ENCODE measurements around the gene RXFP3.
"Not testable (repeated sequence)": the region's sequence is repeated elsewhere in the genome, so short reads cannot be mapped to it uniquely, and the experiment has no call there.

Gene RXFP3

DNA sequence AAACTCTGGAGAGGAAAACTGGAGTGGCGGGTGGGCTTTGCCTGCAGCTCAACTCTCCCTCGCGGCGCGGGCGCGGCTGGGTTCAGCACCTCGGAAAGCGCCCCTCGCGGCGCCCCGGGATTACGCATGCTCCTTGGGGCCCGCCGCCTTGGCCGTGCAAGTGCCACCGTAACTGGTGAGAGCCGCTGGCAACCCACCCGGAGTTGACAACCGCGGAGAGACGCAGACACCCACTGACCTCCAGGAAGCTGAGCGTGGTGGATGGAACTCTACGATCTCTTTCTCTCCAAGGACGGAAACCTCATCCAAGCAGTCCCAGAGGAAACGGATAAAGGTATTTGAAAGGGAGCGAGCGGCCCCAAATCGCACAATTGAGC is 194 bp upstream of the RXFP3 start:
- DNase-seq (ENCODE audit: low read depth) = no peak

DNA sequence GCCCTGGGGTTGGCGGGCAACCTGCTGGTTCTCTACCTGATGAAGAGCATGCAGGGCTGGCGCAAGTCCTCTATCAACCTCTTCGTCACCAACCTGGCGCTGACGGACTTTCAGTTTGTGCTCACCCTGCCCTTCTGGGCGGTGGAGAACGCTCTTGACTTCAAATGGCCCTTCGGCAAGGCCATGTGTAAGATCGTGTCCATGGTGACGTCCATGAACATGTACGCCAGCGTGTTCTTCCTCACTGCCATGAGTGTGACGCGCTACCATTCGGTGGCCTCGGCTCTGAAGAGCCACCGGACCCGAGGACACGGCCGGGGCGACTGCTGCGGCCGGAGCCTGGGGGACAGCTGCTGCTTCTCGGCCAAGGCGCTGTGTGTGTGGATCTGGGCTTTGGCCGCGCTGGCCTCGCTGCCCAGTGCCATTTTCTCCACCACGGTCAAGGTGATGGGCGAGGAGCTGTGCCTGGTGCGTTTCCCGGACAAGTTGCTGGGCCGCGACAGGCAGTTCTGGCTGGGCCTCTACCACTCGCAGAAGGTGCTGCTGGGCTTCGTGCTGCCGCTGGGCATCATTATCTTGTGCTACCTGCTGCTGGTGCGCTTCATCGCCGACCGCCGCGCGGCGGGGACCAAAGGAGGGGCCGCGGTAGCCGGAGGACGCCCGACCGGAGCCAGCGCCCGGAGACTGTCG is 976 bp downstream of the RXFP3 start:
- no peak for DNase-seq (ENCODE audit: low read depth)

DNA sequence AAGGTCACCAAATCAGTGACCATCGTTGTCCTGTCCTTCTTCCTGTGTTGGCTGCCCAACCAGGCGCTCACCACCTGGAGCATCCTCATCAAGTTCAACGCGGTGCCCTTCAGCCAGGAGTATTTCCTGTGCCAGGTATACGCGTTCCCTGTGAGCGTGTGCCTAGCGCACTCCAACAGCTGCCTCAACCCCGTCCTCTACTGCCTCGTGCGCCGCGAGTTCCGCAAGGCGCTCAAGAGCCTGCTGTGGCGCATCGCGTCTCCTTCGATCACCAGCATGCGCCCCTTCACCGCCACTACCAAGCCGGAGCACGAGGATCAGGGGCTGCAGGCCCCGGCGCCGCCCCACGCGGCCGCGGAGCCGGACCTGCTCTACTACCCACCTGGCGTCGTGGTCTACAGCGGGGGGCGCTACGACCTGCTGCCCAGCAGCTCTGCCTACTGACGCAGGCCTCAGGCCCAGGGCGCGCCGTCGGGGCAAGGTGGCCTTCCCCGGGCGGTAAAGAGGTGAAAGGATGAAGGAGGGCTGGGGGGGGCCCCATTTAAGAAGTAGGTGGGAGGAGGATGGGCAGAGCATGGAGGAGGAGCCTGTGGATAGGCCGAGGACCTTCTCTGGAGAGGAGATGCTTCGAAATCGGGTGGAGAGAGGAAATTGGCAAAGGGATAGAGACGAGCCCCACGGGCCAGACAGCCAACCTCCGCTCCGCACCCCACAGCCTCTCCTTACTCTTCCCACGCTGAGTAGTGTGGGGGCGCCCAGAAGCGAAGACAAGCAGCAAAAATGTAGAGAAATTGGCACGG is 1.7 kb downstream of the RXFP3 start:
- DNase-seq (ENCODE audit: low read depth) = no peak

DNA sequence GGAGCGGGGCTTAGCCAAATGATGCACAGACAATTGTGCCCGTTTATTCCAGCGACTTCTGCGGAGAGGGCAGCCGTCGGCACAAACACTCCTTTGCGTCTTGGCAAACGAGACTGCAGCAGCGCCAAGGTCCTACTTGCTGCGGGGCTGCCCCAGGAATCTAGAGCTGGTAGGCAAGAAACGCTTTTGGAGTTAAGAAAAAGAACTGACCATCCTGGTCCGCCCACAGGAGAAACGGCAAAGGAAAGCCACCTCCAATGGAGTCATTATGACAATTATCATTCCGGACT is 2.3 kb downstream of the RXFP3 start:
- DNase-seq (ENCODE audit: low read depth) = no peak

DNA sequence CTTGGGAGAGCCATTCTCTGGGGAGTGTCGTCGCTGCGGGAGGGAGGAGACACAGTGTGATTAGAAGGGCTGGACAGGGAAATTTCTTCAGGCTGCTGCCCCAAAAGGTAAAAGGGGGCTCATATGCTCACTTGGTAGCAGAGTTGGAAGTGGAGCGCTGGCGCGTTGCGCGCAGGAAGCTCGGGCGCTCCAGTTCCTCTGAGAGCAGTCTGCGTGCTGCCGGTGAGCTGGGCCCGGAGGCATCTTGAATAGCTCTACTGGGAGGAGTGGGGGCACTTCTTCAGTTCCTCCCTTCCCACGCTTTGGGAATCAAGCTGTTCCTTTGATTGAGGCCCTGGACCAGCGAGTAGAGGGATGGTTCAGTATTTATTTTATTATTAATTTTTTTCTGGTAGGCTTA is 2.7 kb downstream of the RXFP3 start:
- DNase-seq (ENCODE audit: low read depth) = no peak

DNA sequence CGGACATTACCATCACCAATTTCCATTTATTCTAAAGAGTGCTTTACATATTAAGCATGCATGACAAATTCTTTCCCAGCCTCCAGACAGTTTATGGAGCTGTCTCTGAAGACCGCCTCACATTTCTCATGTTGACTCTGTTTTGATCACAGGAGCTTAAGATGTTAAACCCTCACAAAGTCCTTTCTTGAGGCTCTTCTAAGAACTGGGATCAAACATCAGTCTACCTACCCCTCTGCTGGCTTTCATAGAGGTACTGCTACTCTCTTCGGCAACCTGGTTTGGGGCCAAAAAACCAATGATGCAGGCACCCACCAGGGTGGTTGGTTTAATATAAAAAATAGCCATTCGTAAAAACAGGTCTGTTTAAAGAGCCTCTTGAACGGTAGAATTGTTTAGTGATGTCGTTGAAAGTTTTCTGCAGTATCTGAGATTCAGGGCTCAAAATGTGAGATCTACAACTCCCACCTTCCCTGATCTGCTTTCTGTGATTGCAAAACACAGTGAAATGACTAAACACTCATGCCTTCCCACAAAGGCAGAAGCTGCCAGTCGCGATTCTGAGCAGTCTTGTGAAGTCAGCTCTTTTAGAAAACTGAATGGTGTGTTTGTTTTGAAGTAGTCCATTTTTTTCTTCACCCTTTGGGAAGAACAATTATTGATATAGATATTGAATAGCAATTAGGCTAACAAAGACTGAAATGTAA is 3.5 kb downstream of the RXFP3 start:
- no peak for DNase-seq (ENCODE audit: low read depth)

DNA sequence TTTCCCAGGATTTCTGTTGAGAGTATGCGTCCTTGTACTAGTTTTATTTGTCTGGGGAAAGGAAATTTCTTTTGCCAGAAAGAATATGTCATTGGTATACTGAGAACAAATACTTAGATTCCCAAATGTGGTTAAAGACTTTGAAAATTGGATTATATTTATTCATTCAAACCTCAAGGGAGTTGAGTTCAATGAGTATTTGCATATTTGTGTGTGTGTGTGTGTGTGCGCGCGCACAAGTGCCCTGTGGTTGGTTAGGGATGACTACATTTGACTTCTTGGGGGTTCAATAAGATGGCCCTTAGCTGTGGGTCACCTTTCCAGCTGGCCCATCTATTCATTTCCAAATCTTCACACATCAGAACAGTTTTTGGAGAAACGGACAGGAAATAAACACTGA is 4.9 kb downstream of the RXFP3 start:
- no peak for DNase-seq (ENCODE audit: low read depth)

DNA sequence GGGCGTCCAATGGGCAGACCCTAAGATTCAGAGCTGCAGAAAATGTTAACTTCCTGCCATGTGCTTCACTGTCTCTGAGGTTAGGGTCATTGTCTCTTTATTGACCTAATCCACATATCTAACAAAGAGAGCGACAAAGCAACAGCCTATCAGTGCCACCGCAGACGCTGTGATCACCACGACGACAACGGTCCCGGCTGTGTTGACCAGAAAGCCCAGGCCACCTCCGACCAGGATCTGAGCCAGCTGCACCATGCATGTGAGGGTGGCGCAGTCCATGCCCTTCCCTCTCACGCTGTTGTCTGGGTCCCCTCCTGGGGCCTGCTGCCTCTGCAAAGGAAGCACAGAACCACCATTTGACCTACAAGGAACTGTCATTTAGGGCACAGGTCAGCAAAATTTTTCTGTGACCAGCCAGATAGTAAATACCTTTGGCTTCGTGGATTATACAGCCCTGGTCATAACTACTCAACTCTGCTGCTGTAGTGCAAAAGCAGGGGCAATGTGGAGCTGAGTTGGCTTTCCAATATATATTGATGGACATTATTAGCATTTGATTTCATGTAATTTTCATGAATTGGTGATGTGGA is 8.5 kb downstream of the RXFP3 start:
- DNase-seq (ENCODE audit: low read depth) = no peak

DNA sequence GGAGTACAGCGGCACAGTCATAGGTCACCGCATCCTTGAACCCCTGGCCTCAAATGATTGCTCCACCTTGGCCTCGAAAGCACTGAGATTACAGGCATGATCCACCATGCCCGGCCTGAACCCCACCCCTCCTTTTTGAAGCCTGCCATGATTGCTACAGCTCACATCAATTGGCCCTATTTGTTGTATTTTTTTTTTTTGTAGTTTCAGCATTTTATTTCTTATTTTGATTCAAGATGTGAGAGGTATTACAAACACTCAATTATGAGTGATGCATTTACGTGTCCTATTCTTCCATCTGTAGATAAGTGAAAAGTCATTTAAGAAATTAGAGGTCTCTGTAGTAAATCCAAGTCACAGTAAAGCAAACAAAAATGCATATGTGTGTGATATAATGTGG is 16.0 kb downstream of the RXFP3 start:
- DNase-seq (ENCODE audit: low read depth) = not testable (repeated sequence)

DNA sequence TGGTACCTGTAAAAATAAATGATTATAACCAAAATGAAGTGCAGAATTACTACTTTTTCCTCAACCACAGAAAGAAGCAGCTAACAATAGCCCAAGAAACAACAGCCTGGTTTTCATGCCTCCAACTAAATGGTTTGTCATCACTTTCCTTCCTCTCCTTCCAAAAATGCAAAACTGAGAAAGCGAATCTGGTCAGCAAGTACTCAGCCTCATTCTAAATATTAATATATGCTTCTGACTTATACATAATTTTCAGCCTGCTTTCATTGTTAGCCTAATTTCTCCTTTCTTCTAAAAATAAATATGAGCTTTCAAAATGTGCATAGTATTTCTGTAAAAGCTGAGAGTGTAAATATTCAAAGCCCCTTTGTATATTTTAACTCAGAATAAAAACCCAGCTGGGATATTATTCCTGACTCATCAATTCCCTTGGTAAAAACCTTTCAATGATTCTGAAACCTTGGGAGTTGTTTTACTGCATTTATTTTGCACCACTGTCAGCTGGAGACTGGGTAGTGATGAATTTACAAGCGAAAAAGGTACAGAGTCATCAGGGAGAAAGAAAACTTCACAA is 21.5 kb downstream of the RXFP3 start:
- DNase-seq (ENCODE audit: low read depth) = no peak

DNA sequence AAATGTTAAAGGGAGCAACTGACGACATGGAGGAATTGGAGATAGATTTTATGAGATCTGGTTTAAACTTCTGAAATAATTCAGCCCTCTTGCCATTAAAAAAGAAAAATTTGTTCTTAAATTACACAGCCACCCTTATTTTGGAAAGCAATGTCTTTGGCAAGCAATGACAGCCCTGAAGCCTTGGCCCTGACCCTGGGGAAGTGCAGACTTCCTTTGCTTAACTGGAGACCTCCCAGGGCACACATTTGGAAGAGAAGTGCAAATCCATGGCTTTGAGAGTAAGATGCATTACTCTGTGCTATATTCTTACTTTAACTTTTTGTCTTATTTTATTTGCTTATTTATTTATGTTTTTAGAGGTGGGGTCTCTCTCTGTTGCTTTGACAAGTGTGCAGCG is 22.0 kb downstream of the RXFP3 start:
- DNase-seq (ENCODE audit: low read depth) = no peak

DNA sequence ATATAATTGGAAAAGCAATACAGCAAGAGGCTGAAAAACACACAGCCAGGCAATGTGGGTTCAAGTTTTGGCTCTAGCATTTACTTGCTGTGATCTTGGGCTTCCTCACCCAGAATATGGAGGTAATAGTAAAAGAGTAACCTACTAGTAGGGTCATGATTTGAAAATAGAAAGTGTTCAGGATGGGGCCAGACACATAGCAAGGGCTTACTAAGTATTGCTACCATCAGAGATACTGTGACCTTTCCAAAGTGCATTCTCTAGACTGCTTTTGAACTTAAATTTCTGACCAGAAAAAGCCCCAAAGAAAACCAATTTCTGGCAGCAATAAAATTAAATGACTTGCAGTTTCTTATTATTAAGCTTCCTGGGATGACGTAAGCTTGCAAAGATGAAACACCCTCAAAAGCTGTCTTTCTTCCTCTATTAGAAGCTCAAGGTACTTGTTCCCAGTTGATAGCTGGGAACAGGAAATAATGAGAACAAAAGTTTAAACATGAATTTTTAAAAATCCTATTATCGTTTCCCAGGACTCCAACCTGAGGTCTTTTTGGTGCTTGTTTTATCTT is 28.0 kb downstream of the RXFP3 start:
- no peak for DNase-seq (ENCODE audit: low read depth)

DNA sequence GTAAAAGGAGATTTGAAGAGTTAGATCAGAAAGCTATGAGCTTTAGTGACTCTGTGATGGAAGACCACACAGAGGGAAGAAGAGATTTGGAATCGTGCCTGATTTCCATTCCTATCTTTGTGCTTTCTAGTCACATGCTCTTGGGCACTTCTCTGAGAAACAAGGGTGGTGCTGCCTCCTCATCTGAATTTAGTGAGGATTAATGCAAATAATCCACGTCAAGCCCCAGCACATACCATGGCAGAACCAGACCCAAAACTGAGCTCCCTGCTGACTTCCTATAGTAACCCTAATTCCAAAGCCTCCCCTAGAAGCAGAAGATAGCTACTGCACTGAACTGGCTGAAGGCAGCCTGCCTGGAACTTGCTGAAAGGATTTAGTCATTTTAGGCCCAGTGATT is 30.6 kb downstream of the RXFP3 start:
- DNase-seq (ENCODE audit: low read depth) = no peak

DNA sequence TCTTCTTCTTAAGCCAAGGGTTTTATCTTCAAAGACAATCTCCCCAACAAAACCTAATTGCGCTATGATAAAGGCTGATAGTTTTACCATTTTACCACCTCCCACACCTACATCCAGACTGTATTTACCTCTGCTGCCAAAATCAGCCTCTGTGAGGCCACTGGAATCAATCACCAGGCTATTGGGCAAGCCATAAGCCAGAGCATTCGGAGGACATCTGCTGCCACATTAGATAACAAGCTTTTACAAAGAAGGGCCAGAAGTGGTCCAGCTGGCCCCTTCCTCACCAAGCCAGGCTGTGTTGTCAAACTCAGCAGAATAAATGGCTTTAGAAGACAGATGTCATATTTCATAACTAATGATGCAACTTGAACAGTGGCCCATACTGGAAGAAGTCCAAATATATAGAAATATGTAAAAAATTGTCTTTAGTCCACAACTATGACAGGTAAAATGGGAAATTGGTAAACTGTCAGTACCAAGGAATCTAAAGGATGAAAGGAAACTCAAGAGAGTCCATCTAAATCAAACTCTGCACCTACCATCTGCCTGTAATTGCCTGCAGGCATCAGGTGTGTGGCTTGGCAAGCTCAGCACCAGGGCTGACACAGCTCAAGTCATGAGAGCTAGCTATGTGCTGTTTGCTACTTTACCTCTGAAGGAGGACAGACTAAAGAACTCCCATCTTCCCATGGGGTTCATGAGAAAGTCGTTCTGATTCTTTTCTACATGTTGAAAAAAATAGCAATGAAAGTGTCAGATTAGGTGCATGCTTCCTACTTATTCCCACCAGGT is 32.2 kb downstream of the RXFP3 start:
- DNase-seq (ENCODE audit: low read depth) = no peak

DNA sequence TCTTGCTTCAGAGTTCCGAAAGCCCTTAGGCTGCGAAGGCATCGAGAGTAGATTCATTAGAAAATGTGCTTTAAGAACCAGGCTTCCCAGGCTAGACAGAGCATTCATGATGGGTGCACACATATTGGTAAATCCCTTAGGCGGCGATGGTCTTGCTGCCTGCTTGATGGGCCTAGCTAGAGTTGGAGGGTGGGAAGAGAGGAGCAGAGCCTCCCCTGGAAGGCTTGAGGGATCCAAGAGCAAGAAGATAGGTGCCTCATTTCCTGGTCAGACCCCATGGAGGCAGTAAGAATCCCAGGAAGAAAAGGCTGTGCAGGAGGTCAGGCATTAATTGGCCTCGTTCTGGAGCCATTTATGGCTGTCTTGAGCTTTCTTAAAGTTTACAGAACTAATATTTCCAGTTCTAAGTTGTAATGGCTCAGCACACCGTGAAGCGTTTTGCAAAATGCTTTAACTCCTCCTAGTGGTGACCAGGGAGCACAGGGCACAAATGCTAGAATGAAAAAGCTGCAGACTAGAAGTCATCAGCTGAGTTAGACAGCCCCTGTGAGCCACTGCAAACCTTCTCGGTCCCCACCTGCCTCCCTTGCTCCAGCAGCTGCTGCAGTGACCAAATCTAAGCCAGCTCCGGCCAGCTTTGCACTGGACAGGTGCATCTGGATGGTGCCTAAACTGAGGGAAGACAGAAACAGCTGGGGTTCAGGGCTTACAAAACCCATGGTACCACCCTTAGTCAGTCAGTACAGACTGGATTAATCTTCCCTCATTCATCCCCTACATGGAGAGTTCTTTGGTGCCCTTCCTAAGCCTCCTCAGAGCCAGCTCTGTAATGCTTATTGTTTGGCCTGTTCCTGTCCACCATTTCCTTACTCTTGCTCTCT is 33.6 kb downstream of the RXFP3 start:
- no peak for DNase-seq (ENCODE audit: low read depth)

DNA sequence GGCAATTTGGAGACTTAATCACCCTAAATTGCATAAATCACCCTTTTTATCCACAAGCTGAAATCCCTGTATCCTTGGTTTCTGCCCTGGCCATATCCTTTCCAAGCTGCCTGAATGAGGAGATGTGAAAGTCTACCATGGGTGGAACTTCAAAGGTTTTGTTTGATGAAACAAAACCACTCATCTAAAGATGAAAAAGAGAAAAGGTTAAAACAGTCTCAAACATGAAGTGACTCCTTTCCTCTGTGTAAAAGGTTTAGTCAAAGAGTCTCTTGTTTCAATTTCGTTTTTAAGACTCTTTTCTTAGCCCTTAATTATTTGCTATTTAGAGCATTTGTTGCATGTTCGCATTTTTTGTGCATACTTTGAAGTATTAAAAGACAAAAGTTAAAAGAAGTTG is 37.1 kb downstream of the RXFP3 start:
- DNase-seq (ENCODE audit: low read depth) = no peak

DNA sequence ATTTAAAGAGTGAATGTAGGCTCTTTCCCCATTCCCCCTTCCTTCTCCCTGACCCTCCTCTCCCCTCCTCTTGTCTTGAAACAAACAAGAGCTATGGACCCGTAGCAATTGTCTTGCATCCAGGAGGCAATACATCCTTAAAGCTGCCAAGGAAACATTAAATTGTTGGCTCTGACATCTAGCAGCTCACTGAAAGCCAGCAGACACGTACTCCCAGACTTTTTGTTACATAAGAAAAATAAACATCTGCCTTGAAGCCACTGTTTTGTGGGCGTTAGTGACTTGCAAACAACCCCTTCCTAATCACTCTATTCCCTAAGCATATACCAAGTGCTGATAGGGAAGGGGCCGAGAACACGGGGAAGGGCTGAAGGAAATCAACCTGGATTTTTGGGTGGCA is 39.7 kb downstream of the RXFP3 start:
- no peak for DNase-seq (ENCODE audit: low read depth)

DNA sequence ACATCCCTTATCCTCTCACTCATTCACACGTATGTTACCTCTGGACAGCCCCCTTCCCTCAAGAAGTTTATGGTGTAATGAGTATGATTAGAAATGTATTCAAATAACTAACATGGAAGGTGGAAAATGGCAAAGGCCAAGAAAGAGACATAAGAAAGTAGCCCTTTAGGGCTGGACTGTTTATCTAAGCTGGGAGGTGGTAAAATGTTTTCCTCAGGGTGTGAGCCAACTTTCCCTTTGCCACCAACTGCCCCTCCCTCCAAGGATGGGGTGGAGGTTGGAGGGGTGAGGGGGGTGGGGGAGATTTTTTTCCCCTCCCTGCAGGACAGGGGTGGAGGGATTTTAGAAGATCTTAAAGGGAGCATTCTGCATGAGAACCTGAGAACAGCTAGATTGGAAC is 40.1 kb downstream of the RXFP3 start:
- DNase-seq (ENCODE audit: low read depth) = no peak

DNA sequence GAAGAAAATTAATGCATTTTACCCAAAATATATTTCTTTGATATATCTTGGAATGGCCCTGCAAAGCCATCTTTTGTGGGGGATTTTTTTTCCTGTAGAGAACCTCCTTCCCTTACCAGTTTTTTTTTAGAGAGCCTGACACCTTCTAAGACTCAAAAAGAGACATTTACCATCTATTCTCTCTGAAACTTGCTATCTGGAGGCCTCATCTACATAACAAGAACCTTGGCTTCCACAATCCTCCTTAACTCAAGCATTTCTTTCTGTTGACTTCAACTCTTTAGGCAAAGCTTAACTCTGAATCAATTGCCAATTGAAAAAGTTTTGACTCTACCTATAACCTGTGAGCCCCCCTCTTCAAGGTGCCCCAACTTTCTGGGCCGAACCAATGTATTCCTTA is 42.1 kb downstream of the RXFP3 start:
- DNase-seq (ENCODE audit: low read depth) = no peak

DNA sequence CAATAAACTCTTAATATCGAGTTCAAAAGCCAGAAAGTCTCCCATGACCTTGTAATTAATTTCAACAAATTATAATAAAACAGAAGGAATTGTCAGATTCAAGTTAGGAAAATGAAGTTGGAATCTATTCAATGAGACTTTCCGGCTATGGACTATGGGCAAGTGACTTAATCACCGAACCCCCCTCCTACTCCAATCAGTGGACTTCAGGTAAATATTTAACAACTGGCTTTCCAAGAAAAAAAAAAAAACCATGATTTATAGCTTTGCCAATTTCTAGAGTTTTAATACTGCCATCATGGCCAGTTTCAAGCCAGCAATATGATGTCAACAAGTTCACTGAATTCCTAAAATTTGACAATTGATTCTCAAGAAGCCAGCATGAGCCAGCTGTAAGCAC is 43.8 kb downstream of the RXFP3 start:
- no peak for DNase-seq (ENCODE audit: low read depth)
